Activated CD4-positive, CD25-positive, alpha-beta regulatory T cell treated with anti-CD3 and anti-CD28 coated beads, Interleukin-2, amount 50 U/mL, for 16 hours (primary cell): Measurements from ENCODE around the gene LETM1.

Experiments
- DNase-seq: peaks from one replicate; pipeline ENCODE4 v3.0.0-alpha.2; 2020; ENCODE audit warnings: low read depth, low spot score

LETM1 gene

DNA sequence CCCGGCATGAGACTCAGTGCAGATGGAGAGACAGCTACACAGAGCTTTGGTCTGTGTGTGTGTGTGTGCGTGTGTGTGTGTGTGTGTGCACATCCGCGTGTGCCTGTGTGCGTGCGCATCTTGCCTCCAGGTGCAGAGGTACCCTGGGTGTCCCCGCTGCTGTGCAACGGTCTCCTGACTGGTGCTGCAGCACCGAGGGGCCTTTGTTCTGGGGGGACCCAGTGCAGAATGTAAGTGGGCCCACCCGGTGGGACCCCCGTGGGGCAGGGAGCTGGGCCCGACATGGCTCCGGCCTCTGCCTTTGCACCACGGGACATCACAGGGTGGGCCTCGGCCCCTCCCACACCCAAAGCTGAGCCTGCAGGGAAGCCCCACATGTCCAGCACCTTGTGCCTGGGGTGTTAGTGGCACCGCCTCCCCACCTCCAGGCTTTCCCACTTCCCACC, 48.6 kb downstream of the LETM1 start:
- DNase-seq = no peak

DNA sequence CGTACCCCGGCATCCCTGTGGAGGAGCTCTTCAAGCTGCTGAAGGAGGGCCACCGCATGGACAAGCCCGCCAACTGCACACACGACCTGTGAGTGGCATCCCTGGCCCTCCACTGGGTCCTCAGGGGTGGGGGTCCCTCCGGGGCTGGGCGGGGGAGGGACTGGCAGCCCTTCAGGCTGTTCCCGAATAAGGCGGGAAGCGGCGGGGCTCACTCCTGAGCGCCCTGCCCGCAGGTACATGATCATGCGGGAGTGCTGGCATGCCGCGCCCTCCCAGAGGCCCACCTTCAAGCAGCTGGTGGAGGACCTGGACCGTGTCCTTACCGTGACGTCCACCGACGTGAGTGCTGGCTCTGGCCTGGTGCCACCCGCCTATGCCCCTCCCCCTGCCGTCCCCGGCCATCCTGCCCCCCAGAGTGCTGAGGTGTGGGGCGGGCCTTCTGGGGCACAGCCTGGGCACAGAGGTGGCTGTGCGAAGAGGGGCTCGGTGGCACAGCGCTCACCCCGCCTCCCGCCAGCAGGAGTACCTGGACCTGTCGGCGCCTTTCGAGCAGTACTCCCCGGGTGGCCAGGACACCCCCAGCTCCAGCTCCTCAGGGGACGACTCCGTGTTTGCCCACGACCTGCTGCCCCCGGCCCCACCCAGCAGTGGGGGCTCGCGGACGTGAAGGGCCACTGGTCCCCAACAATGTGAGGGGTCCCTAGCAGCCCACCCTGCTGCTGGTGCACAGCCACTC, 49.2 kb downstream of the LETM1 start:
- no peak for DNase-seq

DNA sequence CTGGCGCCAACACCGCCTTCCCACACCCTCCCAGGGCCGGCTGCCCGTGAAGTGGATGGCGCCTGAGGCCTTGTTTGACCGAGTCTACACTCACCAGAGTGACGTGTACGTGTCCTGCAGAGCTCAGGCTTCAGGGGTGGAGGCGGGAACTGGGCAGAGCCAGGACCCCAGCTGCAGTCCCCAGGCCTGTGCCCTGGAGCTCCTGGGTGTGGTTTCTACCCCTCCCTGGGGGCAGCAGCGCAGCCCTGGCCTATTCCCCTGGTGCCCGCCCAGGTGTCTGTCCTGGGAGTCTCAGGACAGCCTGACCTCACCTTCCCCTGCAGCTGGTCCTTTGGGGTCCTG, 49.8 kb downstream of the LETM1 start:
- no peak for DNase-seq

DNA sequence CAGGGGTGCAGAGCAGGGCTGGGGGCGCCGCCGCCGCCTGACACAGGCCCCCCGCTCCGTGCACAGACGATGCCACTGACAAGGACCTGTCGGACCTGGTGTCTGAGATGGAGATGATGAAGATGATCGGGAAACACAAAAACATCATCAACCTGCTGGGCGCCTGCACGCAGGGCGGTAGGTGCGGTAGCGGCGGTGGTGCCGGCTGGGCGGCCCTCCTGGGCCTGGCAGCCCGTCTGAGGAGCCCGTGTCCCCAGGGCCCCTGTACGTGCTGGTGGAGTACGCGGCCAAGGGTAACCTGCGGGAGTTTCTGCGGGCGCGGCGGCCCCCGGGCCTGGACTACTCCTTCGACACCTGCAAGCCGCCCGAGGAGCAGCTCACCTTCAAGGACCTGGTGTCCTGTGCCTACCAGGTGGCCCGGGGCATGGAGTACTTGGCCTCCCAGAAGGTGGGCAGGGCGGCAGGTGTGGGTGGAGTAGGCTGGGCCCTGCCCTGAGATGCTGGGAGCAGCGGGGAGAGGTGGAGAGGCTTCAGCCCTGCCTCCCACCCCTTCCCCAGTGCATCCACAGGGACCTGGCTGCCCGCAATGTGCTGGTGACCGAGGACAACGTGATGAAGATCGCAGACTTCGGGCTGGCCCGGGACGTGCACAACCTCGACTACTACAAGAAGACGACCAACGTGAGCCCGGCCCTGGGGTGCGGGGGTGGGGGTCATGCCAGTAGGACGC, 50.3 kb downstream of the LETM1 start:
- DNase-seq = no peak

DNA sequence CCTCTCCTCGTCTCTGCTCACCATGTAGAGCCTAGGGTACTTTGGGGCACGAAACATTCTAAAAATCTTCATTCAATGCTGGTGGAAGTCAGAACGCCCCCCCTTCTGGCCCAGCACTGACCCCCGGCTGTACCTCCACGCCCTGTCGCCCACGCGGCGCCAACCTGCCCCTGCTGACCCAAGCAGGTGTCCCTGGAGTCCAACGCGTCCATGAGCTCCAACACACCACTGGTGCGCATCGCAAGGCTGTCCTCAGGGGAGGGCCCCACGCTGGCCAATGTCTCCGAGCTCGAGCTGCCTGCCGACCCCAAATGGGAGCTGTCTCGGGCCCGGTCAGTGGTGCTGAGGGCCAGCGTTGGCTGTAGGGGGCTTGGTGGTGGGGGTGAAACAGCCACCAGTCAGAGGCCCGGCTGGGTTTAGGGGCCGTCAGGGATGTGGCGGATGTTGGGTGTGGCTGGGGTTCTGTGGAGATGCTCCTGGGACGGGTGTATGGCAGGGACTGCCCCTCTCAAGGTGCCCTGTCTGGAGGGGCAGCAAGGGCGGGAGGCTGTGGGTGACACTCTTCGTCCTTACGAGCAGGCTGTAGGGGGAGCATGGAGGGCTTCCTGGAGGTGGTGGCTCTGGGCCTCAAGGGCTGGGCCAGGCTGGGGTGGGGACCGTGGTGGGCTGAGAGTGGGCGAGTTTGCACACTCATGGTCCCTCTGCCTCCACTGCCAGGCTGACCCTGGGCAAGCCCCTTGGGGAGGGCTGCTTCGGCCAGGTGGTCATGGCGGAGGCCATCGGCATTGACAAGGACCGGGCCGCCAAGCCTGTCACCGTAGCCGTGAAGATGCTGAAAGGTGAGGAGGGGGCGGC, 51.1 kb downstream of the LETM1 start:
- DNase-seq = no peak

DNA sequence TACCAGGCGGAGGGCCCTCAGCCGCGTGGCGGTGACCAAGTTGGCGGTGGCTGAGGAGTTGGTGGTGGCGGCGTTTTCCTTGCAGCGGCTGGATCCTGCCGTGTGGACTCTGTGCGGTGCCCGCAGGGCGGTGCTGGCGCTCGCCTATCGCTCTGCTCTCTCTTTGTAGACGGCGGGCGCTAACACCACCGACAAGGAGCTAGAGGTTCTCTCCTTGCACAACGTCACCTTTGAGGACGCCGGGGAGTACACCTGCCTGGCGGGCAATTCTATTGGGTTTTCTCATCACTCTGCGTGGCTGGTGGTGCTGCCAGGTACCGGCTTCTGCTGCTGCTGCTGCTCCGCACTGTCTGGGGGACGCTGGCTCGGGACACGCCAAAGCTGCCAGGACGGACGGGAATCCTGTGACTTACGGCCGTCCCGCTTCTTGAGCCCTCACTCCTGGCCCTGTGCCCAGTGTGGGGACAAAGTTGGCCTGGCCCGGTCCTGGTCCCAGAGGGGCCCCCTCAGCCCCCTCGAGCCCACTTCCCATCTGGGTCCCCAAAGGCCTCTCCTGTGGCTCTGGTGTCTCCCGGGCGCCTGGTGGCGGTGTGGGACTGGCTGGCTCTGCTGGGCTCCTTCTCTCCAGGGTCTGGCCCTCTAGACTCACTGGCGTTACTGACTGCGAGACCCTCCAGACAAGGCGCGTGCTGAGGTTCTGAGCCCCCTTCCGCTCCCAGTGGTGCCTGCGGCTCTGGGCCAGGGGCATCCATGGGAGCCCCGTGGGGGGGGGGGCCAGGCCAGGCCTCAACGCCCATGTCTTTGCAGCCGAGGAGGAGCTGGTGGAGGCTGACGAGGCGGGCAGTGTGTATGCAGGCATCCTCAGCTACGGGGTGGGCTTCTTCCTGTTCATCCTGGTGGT, 52.2 kb downstream of the LETM1 start:
- DNase-seq = no peak

DNA sequence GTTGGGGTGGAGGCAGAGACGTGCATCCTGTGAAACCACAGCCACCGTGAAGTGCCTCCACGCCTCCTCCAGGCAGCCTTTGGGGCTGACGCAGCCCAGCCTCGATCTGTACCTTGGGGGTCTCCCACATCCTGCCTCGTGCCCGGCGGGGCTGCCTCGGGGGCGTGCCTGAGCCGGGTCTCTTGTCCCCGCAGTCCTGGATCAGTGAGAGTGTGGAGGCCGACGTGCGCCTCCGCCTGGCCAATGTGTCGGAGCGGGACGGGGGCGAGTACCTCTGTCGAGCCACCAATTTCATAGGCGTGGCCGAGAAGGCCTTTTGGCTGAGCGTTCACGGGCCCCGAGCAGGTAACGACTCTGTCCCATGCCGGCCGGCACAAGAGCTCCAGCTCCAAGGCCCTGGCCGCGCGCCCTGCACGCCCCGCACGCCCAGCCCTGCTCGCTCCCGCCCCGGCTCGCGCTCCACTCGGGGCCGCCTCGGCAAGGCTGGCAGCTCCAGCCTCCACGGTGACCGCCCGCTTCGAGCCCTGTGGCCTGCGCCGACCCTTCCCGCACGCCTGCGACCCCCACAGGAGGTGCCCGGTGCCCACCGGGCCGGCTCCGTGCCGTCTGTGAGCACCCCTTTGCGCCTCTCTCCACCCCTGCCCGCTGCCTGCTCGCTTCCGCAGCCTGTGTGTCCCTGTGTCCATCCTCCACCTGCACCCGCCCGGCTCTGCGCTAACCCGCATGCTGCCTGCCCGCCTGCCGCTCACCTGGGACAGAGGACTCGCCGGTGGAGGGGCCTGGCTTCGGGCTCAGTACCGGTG, 53.0 kb downstream of the LETM1 start:
- no peak for DNase-seq

DNA sequence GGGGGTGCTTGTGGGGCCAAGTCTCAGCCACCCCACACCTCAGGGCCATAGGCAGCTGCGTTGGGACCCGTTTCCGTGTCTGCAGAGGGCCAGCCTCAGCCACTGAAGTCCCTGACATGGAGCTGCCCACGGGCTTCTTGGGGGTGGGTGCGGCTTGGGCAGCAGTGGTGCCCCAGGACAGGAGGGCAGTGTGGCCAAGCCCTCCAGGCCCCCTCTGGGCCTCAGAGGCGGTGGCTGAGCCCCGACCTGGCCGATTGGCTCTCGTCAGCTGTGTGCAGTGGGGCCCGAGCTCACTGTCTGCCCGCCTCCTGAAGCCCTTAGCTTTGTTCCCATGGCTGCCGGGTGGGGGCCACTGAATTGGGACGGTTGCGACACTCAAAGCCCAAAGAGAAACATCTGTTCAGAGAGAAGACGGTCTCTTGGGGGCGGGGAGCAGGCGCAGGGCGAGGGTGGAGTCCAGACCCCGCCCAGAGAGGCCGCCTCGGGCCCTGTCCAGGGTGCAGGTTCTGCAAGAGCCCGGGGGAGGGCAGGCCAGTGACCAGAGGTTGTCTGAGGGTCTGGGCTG, 53.7 kb downstream of the LETM1 start:
- no peak for DNase-seq

DNA sequence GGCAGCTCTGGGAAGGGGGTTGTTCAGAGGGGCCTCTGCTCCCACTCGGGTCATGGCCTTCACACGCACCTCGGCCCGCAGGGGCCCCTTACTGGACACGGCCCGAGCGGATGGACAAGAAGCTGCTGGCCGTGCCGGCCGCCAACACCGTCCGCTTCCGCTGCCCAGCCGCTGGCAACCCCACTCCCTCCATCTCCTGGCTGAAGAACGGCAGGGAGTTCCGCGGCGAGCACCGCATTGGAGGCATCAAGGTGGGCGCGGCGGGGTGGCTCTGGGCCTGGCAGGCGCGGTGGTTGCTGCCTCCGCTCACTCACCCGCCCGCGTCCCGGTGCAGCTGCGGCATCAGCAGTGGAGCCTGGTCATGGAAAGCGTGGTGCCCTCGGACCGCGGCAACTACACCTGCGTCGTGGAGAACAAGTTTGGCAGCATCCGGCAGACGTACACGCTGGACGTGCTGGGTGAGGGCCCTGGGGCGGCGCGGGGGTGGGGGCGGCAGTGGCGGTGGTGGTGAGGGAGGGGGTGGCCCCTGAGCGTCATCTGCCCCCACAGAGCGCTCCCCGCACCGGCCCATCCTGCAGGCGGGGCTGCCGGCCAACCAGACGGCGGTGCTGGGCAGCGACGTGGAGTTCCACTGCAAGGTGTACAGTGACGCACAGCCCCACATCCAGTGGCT, 54.5 kb downstream of the LETM1 start:
- DNase-seq = no peak

DNA sequence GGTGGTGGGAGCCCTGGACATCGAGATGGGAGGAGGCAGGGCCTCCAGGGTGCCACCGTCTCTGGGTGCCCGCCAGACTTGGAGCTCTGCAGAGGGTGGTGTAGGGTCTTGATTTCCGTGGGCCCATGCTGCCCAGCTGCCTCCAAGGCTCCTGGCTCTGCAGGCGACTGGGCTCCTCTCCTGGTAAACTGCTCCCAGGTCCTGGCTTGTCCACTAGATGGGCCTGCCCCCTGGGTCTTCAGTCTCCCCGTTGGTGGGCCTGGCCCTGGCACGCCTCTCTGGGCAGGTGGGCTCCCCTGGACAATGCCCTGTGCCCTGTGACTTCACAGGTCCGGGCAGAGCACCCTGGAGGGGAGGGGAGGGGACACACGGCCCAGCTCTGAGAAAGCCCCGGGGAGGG, 55.2 kb downstream of the LETM1 start:
- DNase-seq = no peak

DNA sequence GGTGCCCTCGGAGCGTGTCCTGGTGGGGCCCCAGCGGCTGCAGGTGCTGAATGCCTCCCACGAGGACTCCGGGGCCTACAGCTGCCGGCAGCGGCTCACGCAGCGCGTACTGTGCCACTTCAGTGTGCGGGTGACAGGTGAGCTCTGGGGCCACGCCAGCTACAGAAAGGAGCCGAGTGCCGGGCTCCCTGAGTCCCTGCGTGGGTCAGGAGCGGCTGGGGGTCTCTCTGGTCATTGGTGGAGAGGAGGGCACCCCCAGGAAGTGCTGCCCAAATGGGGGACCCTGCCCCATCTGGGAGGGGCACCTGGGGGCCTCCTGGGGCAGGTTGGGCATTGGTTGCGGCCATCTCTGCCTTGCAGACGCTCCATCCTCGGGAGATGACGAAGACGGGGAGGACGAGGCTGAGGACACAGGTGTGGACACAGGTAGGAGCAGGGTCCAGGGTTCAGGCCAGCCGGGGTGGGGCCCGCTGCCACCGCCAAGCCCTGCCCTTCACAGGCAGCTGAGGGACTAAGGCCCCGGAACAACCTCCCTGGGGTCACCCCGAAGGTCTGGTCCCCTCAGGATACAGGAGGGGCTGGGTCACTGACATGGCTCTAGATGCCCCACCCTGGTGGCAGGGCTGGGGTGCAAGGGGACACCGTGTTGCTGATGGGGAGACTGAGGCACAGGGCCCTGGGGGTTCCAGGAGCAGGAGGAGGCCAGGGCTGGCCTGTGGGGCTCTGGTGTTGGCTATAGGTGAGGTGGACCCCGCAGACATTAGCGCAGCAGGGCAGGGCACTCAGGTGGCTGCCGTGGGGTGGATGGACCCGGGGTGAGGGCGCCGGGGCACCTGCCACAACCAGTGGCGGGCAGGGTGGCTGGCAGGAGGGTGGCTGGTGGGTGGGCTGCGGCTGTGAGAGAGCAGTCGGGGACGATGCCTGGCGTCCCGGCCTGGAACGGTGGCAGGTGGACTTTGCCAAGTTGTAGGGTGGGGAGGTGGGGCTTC, 56.3 kb downstream of the LETM1 start:
- no peak for DNase-seq

DNA sequence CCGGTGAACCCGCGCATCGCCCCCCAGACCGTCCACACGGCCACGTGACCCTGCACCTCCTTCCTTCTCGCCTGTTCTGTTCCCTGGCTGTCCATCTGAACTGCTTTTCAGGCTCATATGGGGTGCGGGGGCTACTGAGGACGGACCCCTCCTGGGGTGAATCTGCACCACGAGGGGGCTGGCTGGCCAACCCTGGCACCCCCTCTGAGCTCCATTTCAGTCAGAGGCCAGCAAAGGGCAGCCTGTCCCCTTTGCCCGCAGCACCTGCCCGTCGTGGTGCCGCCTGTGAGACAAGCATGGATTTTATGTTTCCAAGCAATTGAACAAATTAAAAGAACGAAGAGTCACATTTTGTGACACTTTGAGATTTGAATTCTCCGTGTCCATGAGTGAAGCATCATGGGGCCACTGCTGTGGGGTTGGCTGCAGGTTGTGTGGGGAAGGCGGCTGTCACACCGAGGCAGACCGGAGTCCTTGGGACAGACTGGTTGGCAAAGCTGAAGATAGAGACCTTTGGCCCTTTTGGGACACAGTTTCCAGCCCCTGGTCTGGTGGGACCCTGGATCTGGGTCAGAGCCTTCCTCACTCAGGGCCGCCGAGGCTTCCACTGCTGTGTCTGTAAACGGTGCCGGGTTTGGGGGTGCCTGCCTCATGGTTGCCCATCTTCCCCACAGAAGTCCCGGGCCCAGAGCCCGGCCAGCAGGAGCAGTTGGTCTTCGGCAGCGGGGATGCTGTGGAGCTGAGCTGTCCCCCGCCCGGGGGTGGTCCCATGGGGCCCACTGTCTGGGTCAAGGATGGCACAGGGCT, 57.2 kb downstream of the LETM1 start:
- DNase-seq = no peak

DNA sequence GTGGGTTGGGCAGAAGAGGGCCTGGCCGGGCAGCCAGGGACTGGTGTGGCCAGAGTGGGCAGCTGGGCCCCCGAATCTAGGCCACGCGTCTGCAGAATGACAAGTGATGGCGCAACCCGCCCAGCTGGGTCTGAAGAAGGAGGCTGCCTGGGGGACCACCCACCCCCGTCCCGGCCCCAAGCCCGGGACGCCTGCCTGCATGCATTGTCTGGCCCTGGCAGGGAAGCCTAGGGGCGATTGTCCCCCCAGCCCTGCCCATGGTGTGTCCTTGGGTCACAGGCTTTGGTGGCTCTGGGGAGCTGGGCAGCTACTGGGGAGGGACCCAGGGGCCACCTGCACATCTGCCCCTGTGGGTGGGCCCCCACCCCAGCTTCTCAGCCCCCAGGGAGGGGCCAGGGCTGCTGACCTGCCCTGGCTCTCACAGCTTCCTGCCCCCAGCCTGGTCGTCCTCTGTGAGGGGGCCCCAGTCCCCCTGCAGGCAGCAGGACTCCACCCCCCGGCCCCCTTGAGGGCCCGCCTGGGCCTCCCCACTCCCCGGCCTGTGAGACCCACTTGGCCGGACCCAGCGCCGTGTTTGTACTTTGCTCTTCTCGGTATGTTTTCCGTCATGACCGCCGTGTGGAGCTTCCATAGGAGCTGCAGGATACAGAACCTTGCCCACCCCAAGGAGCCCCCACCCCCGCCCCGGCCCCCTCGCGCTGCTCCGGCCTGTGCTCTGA, 57.9 kb downstream of the LETM1 start:
- no peak for DNase-seq

DNA sequence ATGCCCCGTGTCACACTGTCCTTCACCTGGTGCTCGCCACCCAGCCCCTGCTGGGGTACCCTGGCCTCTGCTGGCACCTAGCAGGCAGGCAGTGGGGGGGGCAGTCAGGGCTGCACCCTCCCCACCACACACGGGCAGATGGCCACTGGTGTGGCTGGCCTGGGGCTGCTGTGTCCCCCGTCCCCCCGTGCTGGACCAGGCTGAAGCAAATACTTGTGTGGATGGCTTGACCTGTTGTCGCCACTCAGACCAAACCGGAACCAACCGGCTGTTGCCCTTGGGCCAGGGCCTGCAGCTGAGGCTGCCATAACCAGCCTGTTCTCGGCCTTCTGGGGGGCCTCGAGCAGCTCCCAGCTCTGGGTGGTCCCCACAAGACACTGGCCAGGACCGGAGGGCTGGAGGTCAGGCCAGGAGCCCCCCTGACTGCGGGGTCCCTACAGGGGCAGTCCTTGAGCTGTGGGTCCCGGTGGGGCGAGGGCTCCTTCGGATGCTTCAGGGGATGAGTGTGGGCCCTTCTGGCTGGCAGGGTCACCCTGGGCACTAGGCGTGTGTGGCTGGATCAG, 58.6 kb downstream of the LETM1 start:
- DNase-seq = no peak

DNA sequence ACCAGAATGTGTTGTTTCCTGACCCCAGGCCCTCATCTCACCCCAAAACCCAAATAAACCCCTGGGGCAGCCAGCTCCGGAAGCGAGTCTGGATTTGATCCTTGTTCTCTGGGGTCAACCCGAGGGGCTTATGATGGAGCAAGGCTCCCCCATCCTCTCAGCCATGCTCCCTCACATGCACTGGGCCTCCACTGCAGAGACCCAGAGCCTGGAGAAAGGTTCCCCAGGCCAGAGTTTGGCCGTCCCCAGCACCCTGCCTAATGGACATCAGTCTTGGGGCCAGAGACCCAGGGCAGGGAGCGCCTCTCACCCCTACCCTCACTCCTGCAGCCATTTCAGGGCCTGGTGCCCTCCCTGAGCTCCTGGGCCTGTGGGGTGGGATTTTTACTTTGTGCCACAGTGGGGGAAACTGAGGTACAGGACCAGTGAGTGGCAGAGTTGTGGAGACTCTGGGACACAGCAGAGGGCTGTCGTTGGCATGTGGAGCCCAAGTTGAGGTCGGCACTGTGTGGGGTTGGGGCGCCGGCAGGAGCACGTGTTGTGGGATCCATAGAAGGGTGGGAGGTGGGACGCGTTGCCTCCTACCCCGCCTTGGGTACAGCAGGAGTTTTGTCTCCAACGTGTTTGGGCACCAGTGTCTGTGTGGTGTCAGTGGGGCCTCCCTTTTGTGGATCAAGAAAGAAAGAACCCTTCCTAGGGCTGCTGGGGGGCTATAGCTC, 59.3 kb downstream of the LETM1 start:
- no peak for DNase-seq
